Astrocyte (in vitro differentiated cells and primary cell): ENCODE results near the gene PEAK3. TPM values are rescaled to one million over a fixed set of nuclear protein-coding genes. Genes with fewer than 3 reads are reported as not detected.

ENCODE experiments used
- DNase-seq: peaks from one replicate; pipeline ENCODE4 v3.0.0-alpha.2; 2010; ENCODE audit warnings: low read depth
- FAIRE-seq: peaks from 2 replicates; lab custom pipeline; 2011; peaks lifted over from hg19 to GRCh38; lab: Jason Lieb, UNC
- H2AFZ ChIP-seq: 2 replicates; pipeline ENCODE4 v1.6.0; 2012; ENCODE audit warnings: low read depth, low read length, inconsistent platforms
- H3K27ac ChIP-seq: 2 replicates; pipeline ENCODE4 v1.5.1; 2011; ENCODE audit warnings: low read depth, low read length, inconsistent platforms
- H3K27me3 ChIP-seq: 2 replicates; pipeline ENCODE4 v1.6.0; 2011; ENCODE audit warnings: low read length, inconsistent platforms; ENCODE audit not compliant: insufficient read depth
- H3K36me3 ChIP-seq: 2 replicates; pipeline ENCODE4 v1.5.1; 2011; ENCODE audit warnings: low read length, inconsistent platforms; ENCODE audit not compliant: insufficient read depth
- H3K4me1 ChIP-seq: 2 replicates; pipeline ENCODE4 v1.5.1; 2011; ENCODE audit warnings: low read length, inconsistent platforms; ENCODE audit not compliant: insufficient read depth
- H3K4me2 ChIP-seq: 2 replicates; pipeline ENCODE4 v1.6.0; 2012; ENCODE audit warnings: low read length, inconsistent platforms
- H3K4me3 ChIP-seq: 2 replicates; pipeline ENCODE4 v1.5.1; 2011; ENCODE audit warnings: low read depth, mild to moderate bottlenecking, low read length, inconsistent platforms; ENCODE audit not compliant: insufficient read depth
- H3K79me2 ChIP-seq: 2 replicates; pipeline ENCODE4 v1.6.0; 2012; ENCODE audit warnings: mild to moderate bottlenecking, low read length, inconsistent platforms; ENCODE audit not compliant: insufficient read depth
- H3K9ac ChIP-seq: 2 replicates; pipeline ENCODE4 v1.6.0; 2012; ENCODE audit warnings: mild to moderate bottlenecking, low read length, inconsistent platforms
- H3K9me3 ChIP-seq: 2 replicates; pipeline ENCODE4 v1.5.1; 2012; ENCODE audit warnings: low read depth, mild to moderate bottlenecking, low read length, inconsistent platforms; ENCODE audit not compliant: insufficient read depth
- H4K20me1 ChIP-seq: 2 replicates; pipeline ENCODE4 v1.6.0; 2012; ENCODE audit warnings: low read length, inconsistent platforms; ENCODE audit not compliant: insufficient read depth
- H3K27ac Mint-ChIP-seq: one replicate; pipeline ENCODE4 v1.8.0; 2021; ENCODE audit warnings: mild to moderate bottlenecking, mixed read lengths; ENCODE audit not compliant: unreplicated experiment
- H3K27me3 Mint-ChIP-seq: one replicate; pipeline ENCODE4 v1.8.0; 2021; ENCODE audit warnings: low read depth, mixed read lengths; ENCODE audit not compliant: unreplicated experiment
- H3K36me3 Mint-ChIP-seq: one replicate; pipeline ENCODE4 v1.8.0; 2021; ENCODE audit warnings: low read depth, mixed read lengths; ENCODE audit not compliant: unreplicated experiment
- H3K4me1 Mint-ChIP-seq: one replicate; pipeline ENCODE4 v1.8.0; 2021; ENCODE audit warnings: low read depth, mixed read lengths; ENCODE audit not compliant: unreplicated experiment
- H3K4me3 Mint-ChIP-seq: one replicate; pipeline ENCODE4 v1.8.0; 2021; ENCODE audit warnings: mild to moderate bottlenecking, moderate library complexity, mixed read lengths; ENCODE audit not compliant: unreplicated experiment
- H3K9me3 Mint-ChIP-seq: one replicate; pipeline ENCODE4 v1.8.0; 2021; ENCODE audit warnings: mild to moderate bottlenecking, mixed read lengths; ENCODE audit not compliant: unreplicated experiment
- CTCF ChIP-seq: IDR thresholded peaks from 2 replicates; pipeline ENCODE4 v1.5.1; 2011; ENCODE audit warnings: low read depth, mild to moderate bottlenecking, inconsistent platforms, low read length, moderate library complexity; ENCODE audit not compliant: insufficient read depth
- EZH2 ChIP-seq: IDR thresholded peaks from 2 replicates; pipeline ENCODE4 v1.6.1; 2012; ENCODE audit warnings: mild to moderate bottlenecking, low read length, inconsistent platforms; ENCODE audit not compliant: insufficient read depth
- total RNA-seq: library from RNA; stranded (reverse); gene quantifications from 2 replicates; pipeline ENCODE4 v1.2.1, GENCODE V29; 2021

Gene PEAK3
- total RNA-seq, 1 donor from 2014 or later: 0.18 TPM

GRCh38 chr19:2318923-2319322 lies 36.9 kb upstream of the PEAK3 start:
- no peak for DNase-seq
- H2AFZ ChIP-seq: no peak overlapping the region
- H3K9me3 ChIP-seq: peaks cover 7% of the 10 kb centered on the region
- TF ChIP-seq CTCF: no peak
- TF ChIP-seq EZH2: no peak
- H3K79me2 ChIP-seq: no peaks in the 10 kb centered on the region
- H3K9ac ChIP-seq: no peak overlapping the region
- no peaks in the 10 kb centered on the region for H3K27me3 ChIP-seq
- no peak overlapping the region for H3K27ac ChIP-seq
- Mint-ChIP-seq H3K9me3 (peaks cover 7% of the 10 kb centered on the region), H3K4me3 (no peak overlapping the region), H3K27ac (no peak overlapping the region), H3K4me1 (no peaks in the 10 kb centered on the region), H3K36me3 (peaks cover 5% of the 10 kb centered on the region), H3K27me3 (no peaks in the 10 kb centered on the region)
- H4K20me1 ChIP-seq: peaks cover 4% of the 10 kb centered on the region
- FAIRE-seq: no peak
- H3K4me2 ChIP-seq: no peak overlapping the region
- peaks cover 2% of the 10 kb centered on the region for H3K36me3 ChIP-seq
- H3K4me3 ChIP-seq: no peak overlapping the region
- H3K4me1 ChIP-seq: no peaks in the 10 kb centered on the region

GRCh38 chr19:2317756-2318155 lies 35.8 kb upstream of the PEAK3 start:
- H3K4me1 ChIP-seq: no peaks in the 10 kb centered on the region
- H3K36me3 ChIP-seq: peaks cover 2% of the 10 kb centered on the region
- H3K4me2 ChIP-seq: no peak overlapping the region
- DNase-seq (no peak), FAIRE-seq (no peak)
- H3K27me3 ChIP-seq: no peaks in the 10 kb centered on the region
- no peak overlapping the region for H3K27ac Mint-ChIP-seq
- no peaks in the 10 kb centered on the region for H4K20me1 ChIP-seq
- peaks cover 7% of the 10 kb centered on the region for H3K9me3 ChIP-seq
- H3K79me2 ChIP-seq: no peaks in the 10 kb centered on the region
- TF ChIP-seq EZH2 (no peak), CTCF (no peak)
- H3K9ac ChIP-seq: no peak overlapping the region
- H3K4me3 Mint-ChIP-seq: no peak overlapping the region
- H3K4me1 Mint-ChIP-seq: no peaks in the 10 kb centered on the region
- H3K27me3 Mint-ChIP-seq: peaks cover 2% of the 10 kb centered on the region
- peaks cover 7% of the 10 kb centered on the region for H3K9me3 Mint-ChIP-seq
- peaks cover 3% of the 10 kb centered on the region for H3K36me3 Mint-ChIP-seq
- no peak overlapping the region for H3K27ac ChIP-seq
- no peak overlapping the region for H2AFZ ChIP-seq
- no peak overlapping the region for H3K4me3 ChIP-seq

GRCh38 chr19:2317300-2317699 lies 35.3 kb upstream of the PEAK3 start:
- Histone ChIP-seq H3K9me3 (peaks cover 7% of the 10 kb centered on the region), H3K4me1 (no peaks in the 10 kb centered on the region), H3K79me2 (no peaks in the 10 kb centered on the region), H3K4me2 (no peak overlapping the region), H4K20me1 (no peaks in the 10 kb centered on the region), H3K27me3 (no peaks in the 10 kb centered on the region), H3K27ac (no peak overlapping the region), H3K4me3 (no peak overlapping the region), H3K9ac (no peak overlapping the region), H2AFZ (no peak overlapping the region), H3K36me3 (peaks cover 2% of the 10 kb centered on the region)
- DNase-seq (no peak), FAIRE-seq (no peak)
- Mint-ChIP-seq H3K36me3 (peaks cover 3% of the 10 kb centered on the region), H3K27ac (no peak overlapping the region), H3K4me1 (no peaks in the 10 kb centered on the region), H3K9me3 (peaks cover 7% of the 10 kb centered on the region), H3K27me3 (peaks cover 2% of the 10 kb centered on the region), H3K4me3 (no peak overlapping the region)
- TF ChIP-seq CTCF: no peak
- TF ChIP-seq EZH2: no peak
